Measurements from ENCODE around the gene CRISP3. TPM values are rescaled to one million over a fixed set of nuclear protein-coding genes. Genes with fewer than 3 reads are reported as not detected.
"Not testable (repeated sequence)": the region's sequence is repeated elsewhere in the genome, so short reads cannot be mapped to it uniquely, and the experiment has no call there.

Gene CRISP3, protein sequence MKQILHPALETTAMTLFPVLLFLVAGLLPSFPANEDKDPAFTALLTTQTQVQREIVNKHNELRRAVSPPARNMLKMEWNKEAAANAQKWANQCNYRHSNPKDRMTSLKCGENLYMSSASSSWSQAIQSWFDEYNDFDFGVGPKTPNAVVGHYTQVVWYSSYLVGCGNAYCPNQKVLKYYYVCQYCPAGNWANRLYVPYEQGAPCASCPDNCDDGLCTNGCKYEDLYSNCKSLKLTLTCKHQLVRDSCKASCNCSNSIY
- total RNA-seq: 0.32 TPM
- long read RNA-seq: 0 reads

GRCh38 chr6:49744259-49744658, at the start of gene CRISP3:
Gene CRISP3 (minus strand): TSS chr6:49744388. CDS start chr6:49744367, 21 bp downstream.
- intact Hi-C loops (cut with DNase I): no loop called here

DNA sequence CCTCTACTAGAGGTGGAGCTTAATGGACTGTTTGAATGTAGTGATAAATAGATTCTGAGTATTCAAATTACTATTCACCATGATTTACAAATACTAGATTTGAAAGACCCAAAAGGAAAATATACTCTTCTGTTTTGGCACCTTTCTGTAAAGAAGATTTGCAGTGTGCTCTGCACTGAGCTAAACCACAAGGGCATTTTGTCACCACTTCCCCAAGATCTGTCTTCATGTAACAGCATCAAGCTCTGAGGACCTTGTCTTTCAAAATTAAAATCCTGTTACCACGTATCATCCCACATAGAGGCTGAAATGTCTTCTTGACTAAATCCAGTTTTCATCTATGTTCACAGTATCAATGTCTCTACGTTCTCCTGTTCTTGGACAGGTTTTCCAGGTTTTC, 46.2 kb upstream of the CRISP3 start:
- intact Hi-C loops (cut with DNase I): no loop called here
- no peak for DNase-seq (ENCODE audit: low spot score)

More at GRCh38 chr6:49744259-49744658, at the start of gene CRISP3:
- DNase-seq (ENCODE audit: low spot score): no peak

DNA sequence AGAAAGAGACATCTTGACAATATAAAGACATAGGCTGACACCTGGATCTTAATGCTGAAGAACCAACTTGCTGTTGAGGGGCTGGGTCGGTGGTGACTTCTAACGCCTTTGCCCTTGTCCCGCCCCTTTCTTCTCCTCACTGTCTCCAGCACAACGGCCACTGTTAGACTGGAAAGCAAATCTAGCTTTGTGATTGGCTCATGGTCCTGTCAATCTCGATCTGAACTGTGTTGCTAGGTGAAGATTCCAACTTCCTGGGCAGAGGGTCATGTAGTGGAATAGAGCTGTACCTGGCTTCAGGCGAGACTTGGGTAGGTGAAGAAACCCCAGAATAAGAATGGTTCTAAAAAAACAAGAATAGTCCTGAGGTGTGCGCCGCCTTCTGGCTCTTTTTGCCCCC, 43.0 kb upstream of the CRISP3 start, which contains the start of gene PGK2:
Gene PGK2, minus strand, starts transcription at position 110 of the 400 bp plus-strand sequence. Its CDS starts 98 bp downstream, at position 12.
- no peak for DNase-seq (ENCODE audit: low spot score)
- intact Hi-C loops (cut with DNase I): no loop called here

- no peak for DNase-seq (ENCODE audit: low spot score)
- intact Hi-C loops (cut with DNase I): no loop called here
These were observed 40.1 kb upstream of the CRISP3 start for GRCh38 chr6:49784272-49784671.

- intact Hi-C loops (cut with DNase I): no loop called here
- DNase-seq (ENCODE audit: low spot score): no peak
These were observed 38.5 kb upstream of the CRISP3 start for GRCh38 chr6:49782725-49783124.

DNA sequence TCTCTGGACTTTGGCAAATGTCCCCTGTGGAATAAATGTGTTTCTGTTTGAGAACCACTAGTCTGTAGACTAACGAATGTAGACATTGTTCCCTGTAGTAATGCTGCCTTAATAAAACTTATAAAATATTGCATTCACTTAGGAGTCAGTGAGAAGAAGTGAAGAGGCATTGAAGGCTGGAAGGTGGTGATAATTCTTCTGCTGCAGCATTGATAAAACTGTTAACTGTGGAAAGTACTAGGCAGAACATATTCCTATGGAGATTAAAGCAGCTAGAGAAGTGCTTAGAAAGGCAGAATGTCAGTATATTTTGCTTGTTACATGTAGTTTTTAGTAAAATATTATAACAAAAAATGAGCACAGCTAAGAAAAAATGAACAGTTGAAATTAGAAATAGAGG, 38.1 kb upstream of the CRISP3 start:
- intact Hi-C loops (cut with DNase I): no loop called here
- DNase-seq (ENCODE audit: low spot score): no peak

- intact Hi-C loops (cut with DNase I): no loop called here
These were observed 32.3 kb upstream of the CRISP3 start for GRCh38 chr6:49776444-49776843.

GRCh38 chr6:49775043-49775442, 30.9 kb upstream of the CRISP3 start:
- intact Hi-C loops (cut with DNase I): no loop called here
- DNase-seq (ENCODE audit: low spot score): no peak

More at GRCh38 chr6:49776444-49776843, 32.3 kb upstream of the CRISP3 start:
- no peak for DNase-seq (ENCODE audit: low spot score)

GRCh38 chr6:49772285-49772684, 28.1 kb upstream of the CRISP3 start:
- intact Hi-C loops (cut with DNase I): no loop called here
- no peak for DNase-seq (ENCODE audit: low spot score)

DNA sequence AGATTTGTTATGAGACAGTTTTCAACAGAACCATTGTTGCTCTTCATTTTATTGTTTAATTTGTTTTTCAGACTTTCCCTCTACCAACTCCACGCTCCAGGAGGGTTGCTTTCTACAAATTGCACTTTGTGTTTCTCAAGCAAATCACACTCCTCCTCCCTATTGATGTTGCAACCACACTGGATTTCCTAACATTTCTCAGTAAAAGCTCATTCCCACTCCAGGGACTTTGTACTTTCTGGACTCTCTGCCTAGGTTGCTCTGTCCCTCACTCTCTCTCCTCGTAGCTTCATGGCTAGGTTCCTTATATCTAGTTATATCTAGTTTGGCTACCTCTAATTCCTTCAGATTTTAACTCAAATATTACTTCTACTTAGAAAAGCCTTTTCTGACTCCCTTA, 22.6 kb upstream of the CRISP3 start:
- no peak for DNase-seq (ENCODE audit: low spot score)
- intact Hi-C loops (cut with DNase I): no loop called here

DNA sequence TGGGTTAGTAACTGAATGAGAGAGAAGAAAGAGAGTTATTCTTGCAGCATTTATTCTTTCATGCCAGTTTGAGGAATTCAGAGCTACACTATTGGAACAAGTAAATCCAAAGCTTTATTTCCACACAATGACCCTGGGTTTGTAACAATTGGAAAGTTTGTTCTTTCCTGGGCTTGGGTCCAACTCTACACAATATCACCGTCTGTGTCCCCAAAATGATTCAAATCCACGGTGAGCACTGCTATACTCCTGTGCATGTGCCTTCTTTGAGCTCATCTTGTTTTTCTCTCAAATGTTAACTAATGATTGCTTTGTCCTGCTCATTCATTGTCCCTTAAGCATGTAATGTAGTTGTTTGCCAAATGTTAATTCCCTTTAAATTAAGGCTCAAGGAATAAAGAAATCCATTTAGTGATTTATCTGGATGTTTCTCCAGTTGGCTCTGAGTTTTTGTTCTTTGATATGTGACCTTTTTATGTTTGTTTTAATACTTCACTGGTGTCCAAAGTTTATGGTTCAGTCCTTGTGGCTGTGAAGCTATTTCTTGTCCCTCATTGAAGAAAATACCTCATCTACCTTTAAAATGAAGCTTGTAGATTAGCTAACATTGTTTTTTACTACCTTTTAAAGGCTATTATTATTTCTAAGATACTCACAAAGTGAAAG, 20.5 kb upstream of the CRISP3 start:
- no peak for DNase-seq (ENCODE audit: low spot score)
- intact Hi-C loops (cut with DNase I): no loop called here

- no peak for DNase-seq (ENCODE audit: low spot score)
- intact Hi-C loops (cut with DNase I): no loop called here
These were observed 759 bp downstream of the CRISP3 start for GRCh38 chr6:49743429-49743828.

- no peak for DNase-seq (ENCODE audit: low spot score)
- intact Hi-C loops (cut with DNase I): no loop called here
These were observed 4.8 kb downstream of the CRISP3 start for GRCh38 chr6:49739423-49739822.

- DNase-seq (ENCODE audit: low spot score): no peak
- intact Hi-C loops (cut with DNase I): no loop called here
These were observed 8.1 kb downstream of the CRISP3 start for GRCh38 chr6:49736017-49736508.

- DNase-seq (ENCODE audit: low spot score): no peak
- intact Hi-C loops (cut with DNase I): no loop called here
These were observed 10.5 kb downstream of the CRISP3 start for GRCh38 chr6:49733680-49734079.

DNA sequence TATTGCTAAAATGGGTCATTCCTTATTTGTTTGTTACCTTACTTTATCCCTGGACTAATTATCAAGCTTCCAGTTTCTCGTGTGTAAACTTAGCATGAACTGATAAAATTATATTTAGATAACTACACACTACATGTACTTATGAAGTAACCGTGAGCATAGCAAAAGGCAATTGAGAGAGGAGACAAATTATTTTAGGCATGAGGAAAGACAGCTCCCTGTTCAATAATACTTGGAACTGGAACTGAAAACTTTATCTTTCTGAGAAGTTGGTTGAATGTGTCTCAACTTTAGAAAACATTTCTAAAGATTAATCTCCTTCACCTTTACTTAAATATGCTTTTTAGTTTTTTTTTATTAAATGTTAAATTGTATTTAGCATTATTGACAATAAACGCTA, 11.4 kb downstream of the CRISP3 start:
- no peak for DNase-seq (ENCODE audit: low spot score)
- intact Hi-C loops (cut with DNase I): no loop called here

GRCh38 chr6:49730251-49730650, 13.9 kb downstream of the CRISP3 start:
- no peak for DNase-seq (ENCODE audit: low spot score)
- intact Hi-C loops (cut with DNase I): no loop called here

DNA sequence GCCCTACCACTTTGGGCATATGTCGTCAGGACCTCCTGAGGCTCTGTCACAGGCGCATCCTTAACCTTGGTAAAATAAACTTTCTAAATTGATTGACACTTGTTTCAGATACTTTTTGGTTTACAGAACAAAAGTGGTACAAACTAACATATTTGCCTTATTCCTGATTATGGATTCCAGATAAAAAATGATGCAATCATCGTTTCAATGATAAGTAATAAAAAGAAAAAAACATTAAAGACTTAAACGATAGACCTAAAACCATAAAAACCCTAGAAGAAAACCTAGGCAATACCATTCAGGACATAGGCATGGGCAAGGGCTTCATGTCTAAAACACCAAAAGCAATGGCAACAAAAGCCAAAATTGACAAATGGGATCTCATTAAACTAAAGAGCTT, 20.3 kb downstream of the CRISP3 start:
- intact Hi-C loops (cut with DNase I); DNase-seq (ENCODE audit: low spot score): not testable (repeated sequence)

DNA sequence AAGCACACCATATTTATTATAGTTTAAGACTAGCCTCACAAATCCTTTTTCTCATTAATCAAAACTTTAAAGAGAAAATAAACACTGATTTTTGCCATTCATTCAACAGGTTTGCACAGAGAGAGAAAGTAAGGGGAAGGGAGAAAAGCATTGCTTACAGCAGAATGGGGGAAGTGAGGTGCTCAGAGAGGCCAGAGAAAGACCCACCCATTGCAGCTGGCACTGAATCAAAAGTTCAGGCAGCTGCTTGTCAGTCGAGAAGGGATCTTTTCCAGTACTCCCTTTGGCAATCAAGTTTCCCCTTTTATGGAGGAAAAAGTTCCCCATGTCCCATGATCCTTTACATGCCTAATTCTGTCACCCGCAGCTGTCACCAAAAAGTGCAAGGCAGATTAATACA, 22.9 kb downstream of the CRISP3 start:
- DNase-seq (ENCODE audit: low spot score): no peak
- intact Hi-C loops (cut with DNase I): no loop called here

- intact Hi-C loops (cut with DNase I): no loop called here
- no peak for DNase-seq (ENCODE audit: low spot score)
These were observed 23.8 kb downstream of the CRISP3 start for GRCh38 chr6:49720372-49720771.

GRCh38 chr6:49713346-49713745, 30.8 kb downstream of the CRISP3 start, which contains the start of gene CRISP2:
Gene CRISP2 (minus strand): TSS chr6:49713543. CDS start chr6:49709196, 4,347 bp downstream.
- no peak for DNase-seq (ENCODE audit: low spot score)
- intact Hi-C loops (cut with DNase I): no loop called here
